Breast epithelium (tissue), 3 donors: ENCODE measurements around the gene PCDHA4.
"Not testable (repeated sequence)": the region's sequence is repeated elsewhere in the genome, so short reads cannot be mapped to it uniquely, and the experiment has no call there.

Source experiments
- CTCF ChIP-seq, 3 donors: fragments of 450-650 bp; IDR thresholded peaks; one replicate each; pipeline ENCODE4 v1.5.1; 2016 to 2017; ENCODE audit warnings: antibody characterized with exemption in 3 of 3, mild to moderate bottlenecking in 3 of 3, moderate library complexity in 3 of 3
- POLR2A ChIP-seq: fragments of 450-650 bp; IDR thresholded peaks from one replicate; pipeline ENCODE4 v1.6.1; 2016; ENCODE audit warnings: antibody characterized with exemption, mild to moderate bottlenecking, moderate library complexity
- POLR2AphosphoS5 ChIP-seq, 3 donors: sonication (generic); formaldehyde crosslinking; IDR thresholded peaks; one replicate each; pipeline ENCODE4 v1.6.1; 2017; ENCODE audit warnings: antibody characterized with exemption in 3 of 3

- TF ChIP-seq POLR2AphosphoS5 (IDR thresholded peaks at IDR 0.05); CTCF (IDR thresholded peaks at IDR 0.05); POLR2A: not testable (repeated sequence)
These were observed 10.7 kb upstream of the PCDHA4 start for GRCh38 chr5:140796072-140796717.
